Dermis microvascular lymphatic vessel endothelial cell (primary cell): ENCODE results near the gene PDCD1. TPM values are rescaled to one million over a fixed set of nuclear protein-coding genes. Genes with fewer than 3 reads are reported as not detected.
A peak's percentile ranks its signal among the peaks of the same experiment; 100 is the strongest.

Experiments
- DNase-seq, 2 donors: peaks; one replicate each; pipeline versions ENCODE4 v3.0.0 to v3.0.0-alpha.2; 2010; ENCODE audit warnings: low read depth in 2 of 2
- total RNA-seq: library from RNA; depleted of rRNA; stranded (reverse); fragments of >200 nt; gene quantifications from 2 replicates; pipeline ENCODE4 v1.2.1, GENCODE V29; 2014

PDCD1 gene
- total RNA-seq, 1 donor from 2014 or later: not detected

GRCh38 chr2:241895712-241896641 is 37.3 kb upstream of the PDCD1 start:
- peak in 1 of 2 donors; percentile 68 for DNase-seq

- no peak for DNase-seq
Measured at GRCh38 chr2:241895427-241895711, 36.7 kb upstream of the PDCD1 start.

GRCh38 chr2:241894681-241895426 is 36.2 kb upstream of the PDCD1 start:
- no peak for DNase-seq

- no peak for DNase-seq
Measured at GRCh38 chr2:241894056-241894641, 35.5 kb upstream of the PDCD1 start.

GRCh38 chr2:241893265-241893664 is 34.6 kb upstream of the PDCD1 start:
- DNase-seq: no peak

GRCh38 chr2:241892299-241893137 is 33.8 kb upstream of the PDCD1 start:
- no peak for DNase-seq

GRCh38 chr2:241891988-241892298 is 33.2 kb upstream of the PDCD1 start:
- DNase-seq: no peak

- no peak for DNase-seq
Measured at GRCh38 chr2:241891315-241891987, 32.8 kb upstream of the PDCD1 start.

- no peak for DNase-seq
Measured at GRCh38 chr2:241890524-241891235, 32.0 kb upstream of the PDCD1 start.

- no peak for DNase-seq
Measured at GRCh38 chr2:241888641-241889040, 29.9 kb upstream of the PDCD1 start.

- DNase-seq: no peak
Measured at GRCh38 chr2:241887806-241888522, 29.3 kb upstream of the PDCD1 start.

- no peak for DNase-seq
Measured at GRCh38 chr2:241886840-241887447, 28.2 kb upstream of the PDCD1 start.

GRCh38 chr2:241885946-241886643 is 27.4 kb upstream of the PDCD1 start:
- no peak for DNase-seq

GRCh38 chr2:241885291-241885945 is 26.7 kb upstream of the PDCD1 start:
- DNase-seq: no peak

- no peak for DNase-seq
Measured at GRCh38 chr2:241884951-241885290, 26.2 kb upstream of the PDCD1 start.

GRCh38 chr2:241882091-241882625 is 23.5 kb upstream of the PDCD1 start:
- DNase-seq: peak in 1 of 2 donors; percentile 18

- DNase-seq: no peak
Measured at GRCh38 chr2:241880311-241881073, 21.8 kb upstream of the PDCD1 start.
